IPS-NIHi11 (cell line): ENCODE data around the gene ZFP62.
"Not testable (repeated sequence)": the region's sequence is repeated elsewhere in the genome, so short reads cannot be mapped to it uniquely, and the experiment has no call there.

Source experiments
- DNase-seq: peaks from one replicate; pipeline ENCODE4 v3.0.0; 2012; ENCODE audit warnings: mixed read lengths, low spot score

The ZFP62 gene

DNA sequence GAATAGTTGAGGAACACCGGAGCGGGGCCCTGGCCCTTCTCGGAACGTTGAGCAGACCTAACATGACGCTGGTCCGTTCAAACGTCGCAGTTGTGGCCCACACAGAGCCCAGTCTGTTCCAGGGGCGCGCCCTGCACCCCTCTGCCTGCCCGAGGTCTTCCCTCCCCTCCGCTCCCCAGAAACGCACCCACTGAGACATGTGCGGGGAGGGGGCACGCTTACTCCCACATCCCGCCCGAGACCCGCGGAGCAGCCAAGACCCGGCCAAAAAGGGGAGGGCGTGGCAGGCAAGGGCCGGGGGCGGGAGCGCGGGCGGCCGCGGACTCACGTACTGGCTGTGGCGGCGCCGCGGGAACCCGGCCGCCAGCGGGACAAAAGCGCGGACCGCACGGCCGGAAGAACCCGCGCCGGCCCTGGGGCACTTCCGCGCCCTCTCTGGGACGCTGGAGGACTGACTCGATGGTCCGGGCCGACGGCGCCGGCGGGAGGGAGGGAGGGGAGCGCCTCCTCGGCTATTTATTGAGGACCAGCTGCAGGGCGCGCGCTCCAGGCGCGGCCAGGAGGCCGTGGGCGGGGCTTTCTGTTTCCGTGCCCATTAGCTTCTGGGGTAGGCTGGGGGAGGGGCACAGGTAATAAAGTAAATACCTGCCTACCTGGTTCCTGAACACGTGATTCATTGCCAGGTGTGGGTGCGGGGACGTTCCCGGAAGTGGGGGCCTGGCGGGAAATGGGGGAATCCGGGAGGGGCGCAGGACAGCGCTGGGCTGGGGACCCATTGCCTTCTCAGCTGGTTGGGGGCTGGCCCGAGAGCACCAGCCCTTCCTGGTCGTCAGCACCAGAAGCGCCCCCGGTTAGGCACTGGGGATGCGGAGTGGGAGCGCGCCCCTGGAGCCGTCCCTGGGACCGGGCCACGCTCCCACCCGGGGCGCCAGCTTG lies at the start of gene ZFP62:
TSS of gene ZFP62 (minus strand) at position 390 of the 936 bp plus-strand sequence. CDS start at position 333, 57 bp downstream.
- DNase-seq: peak; percentile 90

DNA sequence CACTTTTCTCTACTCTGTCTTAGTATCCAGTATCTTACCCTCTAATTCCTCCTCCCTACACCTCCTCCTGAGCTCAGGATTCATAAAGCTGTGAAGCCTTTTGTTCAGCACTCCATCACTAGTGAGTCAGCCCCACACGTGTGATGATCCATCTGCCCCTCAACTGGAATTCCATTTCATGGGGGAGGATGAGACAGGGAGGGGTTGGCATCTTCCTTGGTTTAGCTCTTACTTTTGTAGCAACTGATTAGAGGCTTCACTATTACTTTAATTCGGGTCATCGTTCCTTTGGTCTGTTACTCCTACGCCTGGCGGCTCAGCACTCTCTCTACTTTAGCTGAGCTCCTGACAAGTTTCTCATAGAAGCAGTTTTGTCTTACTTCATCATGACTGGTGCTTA lies 49.7 kb upstream of the ZFP62 start:
- DNase-seq: no peak

DNA sequence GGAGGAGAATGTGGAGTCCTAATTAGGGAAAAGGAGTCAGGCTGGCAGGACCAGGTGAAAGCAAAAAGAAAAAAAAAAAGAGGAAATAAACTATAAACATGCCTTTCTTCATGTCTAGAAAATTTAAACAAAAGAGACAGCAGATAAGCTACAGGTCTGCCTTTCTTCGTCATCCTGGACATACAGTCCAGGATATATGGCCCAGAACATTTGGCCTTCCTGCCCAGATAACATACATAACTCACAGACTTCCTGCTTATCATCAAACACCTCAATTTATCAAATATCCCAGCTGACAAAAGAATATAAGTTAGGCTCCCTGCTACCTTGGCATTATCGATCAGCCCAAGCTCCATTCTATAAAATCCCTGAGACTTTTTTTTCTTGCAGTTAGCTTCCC lies 49.1 kb upstream of the ZFP62 start:
- DNase-seq: no peak

GRCh38 chr5:180909782-180910181 lies 48.7 kb upstream of the ZFP62 start:
- no peak for DNase-seq

DNA sequence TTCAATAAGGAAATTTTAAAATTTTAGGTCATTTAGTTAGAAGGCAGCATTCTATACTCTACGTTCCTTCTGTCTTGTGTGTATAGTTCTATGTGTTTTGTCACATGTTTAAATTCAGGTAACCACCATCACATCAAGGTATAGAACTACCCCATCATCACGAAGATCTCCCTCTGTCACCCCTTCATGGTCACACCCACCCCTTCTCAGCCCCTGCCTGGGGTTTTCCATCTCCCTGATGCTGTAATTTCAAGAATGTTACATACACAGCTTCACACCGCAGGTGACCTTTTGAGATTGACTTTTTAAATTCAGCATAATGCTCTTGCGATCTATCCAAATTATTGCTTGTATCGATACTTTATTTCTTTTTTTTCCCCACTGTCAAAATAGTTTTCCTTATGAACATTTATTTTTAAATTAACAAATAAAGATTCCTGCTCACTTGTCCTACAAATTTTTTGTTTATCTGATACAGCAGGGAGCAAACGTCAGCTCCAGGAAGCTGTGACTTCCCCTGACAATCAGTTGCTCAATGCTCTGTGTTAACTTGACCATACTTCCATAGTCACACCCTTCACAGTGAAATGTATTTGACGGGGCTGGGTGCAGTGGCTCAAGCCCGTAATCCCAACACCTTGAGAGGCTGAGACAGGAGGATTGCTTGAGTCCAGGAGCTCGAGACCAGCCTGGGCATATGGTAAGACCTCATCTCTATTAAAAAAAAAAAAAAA lies 48.1 kb upstream of the ZFP62 start:
- no peak for DNase-seq

DNA sequence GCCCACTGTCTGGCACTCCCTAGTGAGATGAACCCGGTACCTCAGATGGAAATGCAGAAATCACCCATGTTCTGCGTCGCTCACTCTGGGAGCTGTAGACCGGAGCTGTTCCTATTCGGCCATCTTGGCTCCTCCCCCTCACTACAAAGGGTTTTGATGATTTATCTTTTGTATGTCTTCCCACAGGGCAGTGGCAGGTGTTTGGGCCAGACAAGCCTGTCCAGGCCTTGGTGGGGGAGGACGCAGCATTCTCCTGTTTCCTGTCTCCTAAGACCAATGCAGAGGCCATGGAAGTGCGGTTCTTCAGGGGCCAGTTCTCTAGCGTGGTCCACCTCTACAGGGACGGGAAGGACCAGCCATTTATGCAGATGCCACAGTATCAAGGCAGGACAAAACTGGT lies 47.3 kb upstream of the ZFP62 start:
- no peak for DNase-seq

DNA sequence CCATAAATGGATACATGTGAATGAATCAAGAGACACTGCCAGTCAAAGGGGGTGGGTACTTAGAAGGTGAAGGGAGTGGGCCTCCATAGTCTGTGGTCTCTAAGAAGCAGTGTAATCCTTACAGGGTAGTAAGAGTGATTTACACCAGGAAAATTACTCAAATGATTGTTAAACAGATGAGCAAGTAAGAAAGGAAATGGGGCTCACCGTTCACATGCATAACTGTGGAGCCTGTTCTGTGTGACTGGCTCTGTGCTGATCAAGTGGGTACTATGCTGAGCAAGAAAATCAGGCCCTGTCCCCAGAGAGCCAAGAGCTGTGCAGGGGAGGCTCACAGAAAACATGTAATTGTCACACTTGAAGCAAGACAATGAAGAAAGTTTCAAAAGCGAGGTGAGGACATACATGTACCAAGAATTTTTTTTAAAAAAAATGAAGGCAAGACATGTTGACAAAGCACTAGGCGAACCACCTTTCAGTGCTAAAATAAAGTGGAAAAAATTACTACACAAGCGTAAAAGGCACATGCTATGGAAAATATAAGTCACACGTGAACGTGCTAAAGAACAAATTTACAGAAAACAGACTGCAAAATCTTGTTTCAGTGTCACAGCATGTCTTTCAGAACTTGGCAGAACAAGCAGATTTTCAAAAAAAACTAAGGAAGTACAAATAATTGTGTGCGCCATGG lies 40.4 kb upstream of the ZFP62 start:
- DNase-seq: no peak

DNA sequence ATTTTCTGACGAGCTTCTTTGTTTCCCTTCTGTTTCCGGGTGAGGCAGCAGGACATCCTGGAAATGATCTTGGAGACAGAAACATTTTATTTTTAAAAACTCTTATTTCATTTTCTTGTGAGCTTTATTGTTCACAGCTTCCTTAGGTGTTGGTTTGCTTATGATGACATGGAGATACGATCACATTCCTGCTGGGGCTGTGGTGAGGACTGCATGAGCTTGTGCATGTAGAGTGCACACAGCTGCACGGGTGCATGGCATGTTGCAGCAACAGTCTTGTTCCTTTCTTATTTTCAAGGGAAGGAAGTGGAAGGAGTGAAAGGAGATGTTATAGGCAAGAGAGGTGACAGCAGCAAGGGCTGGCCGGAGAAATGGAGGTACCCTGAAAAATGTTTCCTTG lies 39.1 kb upstream of the ZFP62 start:
- no peak for DNase-seq

DNA sequence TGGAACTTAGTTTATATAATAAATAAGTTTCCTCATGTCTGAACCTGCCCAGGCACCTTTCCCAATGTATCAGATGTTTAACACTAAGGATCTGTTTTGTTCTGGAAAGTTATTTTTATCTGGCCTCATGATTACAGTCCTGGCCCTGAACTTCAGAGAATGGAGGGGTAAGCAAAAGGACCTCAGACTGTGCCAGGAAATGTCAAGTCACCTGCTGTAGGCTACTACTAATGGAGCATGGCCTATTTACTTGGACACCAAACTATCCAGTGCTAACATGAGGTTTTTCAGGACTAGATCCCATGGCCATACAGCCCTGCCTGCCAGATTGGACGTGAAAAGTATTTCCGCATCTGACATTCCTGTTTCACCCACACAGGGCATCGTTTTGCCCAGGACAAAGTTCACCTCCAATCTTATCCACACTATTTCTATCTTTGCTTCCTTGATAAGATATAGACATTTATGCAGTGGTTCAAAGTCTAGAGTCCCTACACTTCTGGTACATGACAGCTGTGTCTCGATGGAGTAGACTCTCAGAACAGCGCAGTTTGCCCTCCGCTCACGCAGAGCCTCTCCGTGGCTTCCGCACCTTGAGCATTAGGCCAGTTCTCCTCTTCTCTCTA lies 37.7 kb upstream of the ZFP62 start, which contains the start of gene BTNL8:
TSS of gene BTNL8 (plus strand) at position 539 of the 626 bp plus-strand sequence. CDS start 152 bp downstream, outside the sequence.
- no peak for DNase-seq

DNA sequence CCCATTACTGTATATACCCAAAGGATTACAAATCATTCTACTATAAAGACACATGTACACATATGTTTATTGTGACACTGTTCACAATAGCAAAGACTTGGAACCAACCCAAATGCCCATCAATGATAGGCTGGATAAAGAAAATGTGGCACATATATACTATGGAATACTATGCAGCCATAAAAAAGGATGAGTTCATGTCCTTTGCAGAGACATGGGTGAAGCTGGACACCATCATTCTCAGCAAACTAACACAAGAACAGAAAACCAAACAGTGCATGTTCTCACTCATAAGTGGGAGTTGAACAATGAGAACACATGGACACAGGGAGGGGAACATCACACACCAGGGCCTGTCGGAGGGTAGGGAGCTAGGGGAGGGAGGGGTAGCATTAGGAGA lies 34.3 kb upstream of the ZFP62 start:
- DNase-seq: not testable (repeated sequence)

GRCh38 chr5:180889381-180889780 lies 28.3 kb upstream of the ZFP62 start:
- no peak for DNase-seq

DNA sequence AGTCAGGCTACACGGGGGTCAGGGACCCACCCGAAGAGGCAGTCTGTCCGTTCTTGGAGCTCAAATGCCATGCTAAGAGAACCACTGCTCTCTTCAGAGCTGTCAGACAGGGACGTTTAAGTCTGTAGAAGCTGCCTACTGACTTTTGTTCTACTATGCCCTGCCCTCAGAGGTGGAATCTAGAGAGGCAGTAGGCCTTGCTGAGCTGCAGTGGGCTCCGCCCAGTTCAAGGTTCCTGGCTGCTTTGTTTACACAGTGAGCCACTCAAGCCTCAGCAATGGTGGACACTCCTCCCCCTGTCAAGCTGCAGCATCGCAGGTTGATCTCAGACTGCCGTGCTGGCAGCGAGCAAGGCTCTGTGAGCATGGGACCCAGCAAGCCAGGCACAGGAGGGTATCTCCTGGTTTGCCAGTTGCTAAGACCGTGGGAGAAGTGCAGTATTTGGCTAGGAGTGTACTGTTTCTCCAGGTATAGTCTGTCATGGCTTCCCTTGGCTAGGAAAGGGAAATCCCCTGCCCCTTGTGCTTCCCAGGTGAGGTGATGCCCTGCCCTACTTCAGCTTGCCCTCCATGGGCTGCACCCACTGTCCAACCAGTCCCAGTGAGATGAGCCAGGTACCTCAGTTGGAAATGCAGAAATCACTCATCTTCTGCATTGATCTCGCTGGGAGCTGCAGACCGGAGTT lies 24.9 kb upstream of the ZFP62 start:
- DNase-seq: not testable (repeated sequence)

- no peak for DNase-seq
Observed at GRCh38 chr5:180875860-180876426, 14.9 kb upstream of the ZFP62 start.

DNA sequence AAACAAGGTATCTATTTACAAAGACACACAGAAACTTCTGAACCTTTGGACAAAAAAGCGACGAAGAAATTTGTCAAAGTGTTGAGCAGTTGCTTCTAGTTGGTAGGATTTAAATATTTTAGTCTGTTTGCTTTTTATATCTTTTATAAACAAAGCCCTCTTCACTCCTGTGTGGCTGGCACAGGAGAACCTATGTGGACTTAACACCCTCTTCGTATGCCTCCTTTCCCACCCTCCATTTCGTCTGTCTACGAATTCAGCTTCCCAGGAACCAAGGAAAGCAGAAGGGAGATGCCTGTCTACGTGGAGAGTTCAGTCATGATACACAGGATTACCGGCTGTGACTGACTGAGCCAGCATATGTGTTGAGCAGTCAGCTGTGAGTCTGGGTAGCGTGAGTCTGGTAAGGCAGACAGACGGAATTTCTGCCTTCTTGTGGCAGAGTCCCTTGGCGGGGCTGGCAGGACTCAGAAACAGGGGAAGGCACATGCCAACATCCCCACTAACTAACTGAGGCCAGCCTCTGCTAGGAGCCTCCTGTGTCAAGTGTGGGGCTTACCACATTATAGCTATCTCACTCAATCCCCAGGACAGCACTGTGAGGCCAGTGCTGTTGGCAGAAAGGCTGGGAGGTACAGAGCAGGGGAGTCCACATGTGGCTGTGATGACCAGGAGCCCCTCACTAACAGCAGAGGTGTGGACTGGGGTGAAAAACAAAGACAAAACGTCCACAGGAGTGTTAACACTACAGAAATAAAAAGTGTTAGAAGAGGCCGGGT lies 13.9 kb upstream of the ZFP62 start:
- DNase-seq: no peak

DNA sequence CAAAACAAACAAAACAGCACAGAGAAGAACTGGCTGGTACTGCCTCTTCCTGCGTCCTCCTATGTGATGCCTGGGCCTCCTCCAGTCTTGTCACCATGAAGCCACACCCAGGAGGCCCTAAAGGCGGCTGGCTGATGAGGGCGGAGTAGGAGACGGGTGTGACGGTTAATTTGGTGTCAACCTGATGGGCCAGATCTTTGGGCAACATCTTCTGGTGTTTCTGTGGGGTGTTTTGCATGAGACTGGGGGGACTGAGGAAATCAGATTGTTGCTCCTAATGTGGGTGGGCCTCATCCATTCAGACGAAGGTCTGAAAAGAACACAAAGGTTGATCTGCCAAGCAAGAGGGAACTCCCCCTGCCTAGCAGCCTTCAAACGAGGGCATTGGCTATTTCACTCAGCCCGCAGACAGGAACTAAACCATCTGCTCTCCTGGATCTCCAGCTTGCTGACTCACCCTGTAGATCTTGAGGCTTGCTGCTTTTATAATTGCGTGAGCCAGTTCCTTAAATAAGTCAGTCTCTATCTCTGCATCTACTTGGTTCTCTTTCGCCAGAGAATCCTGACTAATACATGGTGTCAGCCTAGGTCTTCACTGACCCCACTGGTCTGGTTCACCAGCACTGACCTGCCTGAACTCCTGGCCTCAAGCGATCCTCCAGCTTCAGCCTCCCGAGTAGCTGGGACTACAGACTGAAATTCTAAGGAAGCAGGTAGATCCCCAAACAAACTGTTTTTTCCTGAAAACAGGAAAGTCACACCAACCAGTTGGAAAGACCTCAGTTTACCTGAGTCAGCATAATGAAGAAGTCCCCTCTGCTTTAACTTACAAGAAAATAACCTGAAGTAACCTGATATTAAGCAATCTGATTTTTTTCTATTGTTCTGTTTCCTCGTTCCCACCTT lies 12.8 kb upstream of the ZFP62 start:
- DNase-seq: no peak

DNA sequence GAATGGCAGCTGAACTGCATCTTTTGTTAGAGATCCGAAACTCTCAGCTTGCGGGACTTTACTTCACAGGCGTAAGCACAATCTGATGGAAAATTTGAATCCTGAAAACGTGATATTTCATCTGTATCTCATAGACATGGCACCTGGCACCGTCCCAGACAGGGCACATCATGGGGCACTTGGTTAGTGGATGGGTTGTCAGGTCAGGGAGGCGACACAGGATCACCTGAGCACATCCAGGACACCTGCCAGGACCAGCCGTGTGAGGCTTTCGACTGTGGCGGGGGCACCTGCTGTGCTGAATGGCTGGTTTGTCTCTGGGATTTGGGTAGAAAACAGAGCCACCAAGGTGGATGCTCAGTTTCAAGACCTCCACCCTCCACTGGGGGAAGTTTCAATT lies 11.3 kb upstream of the ZFP62 start:
- DNase-seq: no peak

- DNase-seq: no peak
Observed at GRCh38 chr5:180870276-180871068, 9.4 kb upstream of the ZFP62 start.

GRCh38 chr5:180869587-180869986 lies 8.5 kb upstream of the ZFP62 start:
- no peak for DNase-seq
